ENCODE data around the gene E2F8.

The E2F8 gene

DNA sequence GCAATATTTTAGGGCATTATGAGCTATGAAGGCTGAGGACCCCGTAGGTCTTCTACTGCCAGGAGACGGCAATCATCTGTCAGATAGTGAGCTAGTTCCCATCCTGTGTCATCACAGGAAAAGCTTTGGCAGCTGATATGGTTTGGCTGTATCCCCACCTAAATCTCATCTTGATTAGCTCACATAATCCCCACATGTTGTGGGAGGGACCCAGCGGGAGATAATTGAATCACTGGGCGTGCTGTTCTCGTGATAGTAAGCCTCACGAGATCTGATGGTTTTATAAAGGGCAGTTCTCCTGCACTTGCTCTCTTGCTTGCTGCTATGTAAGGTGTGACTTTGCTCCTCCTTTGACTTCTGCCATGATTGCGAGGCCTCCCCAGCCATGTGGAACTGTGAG is 57.1 kb downstream of the E2F8 start:
- no peaks in the 10 kb centered on the region for H3K36me3 ChIP-seq (ENCODE audit: control insufficient read depth in 2 of 2, insufficient read depth in 1 of 2, low read length in 2 of 2)
- no peaks in the 10 kb centered on the region for H3K4me1 ChIP-seq (ENCODE audit: control insufficient read depth, insufficient read depth, low read length)
- H3K4me3 ChIP-seq (ENCODE audit: low read depth, low read length): no peak overlapping the region
- H3K9me3 ChIP-seq (ENCODE audit: control insufficient read depth, insufficient read depth, low read depth, low read length): no peaks in the 10 kb centered on the region
- no peak overlapping the region for H3K27ac ChIP-seq (ENCODE audit: extremely low read depth, low read depth, low read length)
- CTCF ChIA-PET: interaction anchor here (1.1 kb wide), 1 partner anchor 112 kb away, joined by 4 read pairs; no protein-coding TSS in a partner anchor
- POLR2A ChIA-PET: no interaction called here
- TF ChIP-seq ZNF777 (tag by site-specific recombination; IDR thresholded peaks at IDR 0.05; ENCODE audit: borderline replicate concordance) (no peak), ZNF621 (tag by site-specific recombination; IDR thresholded peaks at IDR 0.05) (no peak), ZNF324 (tag by site-specific recombination; IDR thresholded peaks at IDR 0.05) (no peak), SP3 (tag by site-specific recombination; IDR thresholded peaks at IDR 0.05) (no peak), ZNF791 (tag by site-specific recombination; IDR thresholded peaks at IDR 0.05) (no peak), ZNF596 (tag by site-specific recombination; IDR thresholded peaks at IDR 0.05) (no peak), HOXC10 (CRISPR knock-in tag; IDR thresholded peaks at IDR 0.05) (no peak), ZNF837 (tag by site-specific recombination; IDR thresholded peaks at IDR 0.05) (no peak), ZNF433 (tag by site-specific recombination; IDR thresholded peaks at IDR 0.05; ENCODE audit: low read depth) (no peak), ZNF266 (tag by site-specific recombination; IDR thresholded peaks at IDR 0.05; ENCODE audit: low read depth) (no peak), ZNF707 (tag by site-specific recombination; IDR thresholded peaks at IDR 0.05) (no peak), ZNF221 (tag by site-specific recombination; IDR thresholded peaks at IDR 0.05; ENCODE audit: borderline replicate concordance) (no peak), ZNF274 (IDR thresholded peaks at IDR 0.05; ENCODE audit: low read length) (no peak), ZNF274 (tag by site-specific recombination; IDR thresholded peaks at IDR 0.05; ENCODE audit: borderline replicate concordance) (no peak)
- TF ChIP-seq, protein P1, sequence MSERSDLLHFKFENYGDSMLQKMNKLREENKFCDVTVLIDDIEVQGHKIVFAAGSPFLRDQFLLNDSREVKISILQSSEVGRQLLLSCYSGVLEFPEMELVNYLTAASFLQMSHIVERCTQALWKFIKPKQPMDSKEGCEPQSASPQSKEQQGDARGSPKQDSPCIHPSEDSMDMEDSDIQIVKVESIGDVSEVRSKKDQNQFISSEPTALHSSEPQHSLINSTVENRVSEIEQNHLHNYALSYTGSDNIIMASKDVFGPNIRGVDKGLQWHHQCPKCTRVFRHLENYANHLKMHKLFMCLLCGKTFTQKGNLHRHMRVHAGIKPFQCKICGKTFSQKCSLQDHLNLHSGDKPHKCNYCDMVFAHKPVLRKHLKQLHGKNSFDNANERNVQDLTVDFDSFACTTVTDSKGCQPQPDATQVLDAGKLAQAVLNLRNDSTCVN (tag by site-specific recombination; optimal IDR thresholded peaks at IDR 0.05): no peak

DNA sequence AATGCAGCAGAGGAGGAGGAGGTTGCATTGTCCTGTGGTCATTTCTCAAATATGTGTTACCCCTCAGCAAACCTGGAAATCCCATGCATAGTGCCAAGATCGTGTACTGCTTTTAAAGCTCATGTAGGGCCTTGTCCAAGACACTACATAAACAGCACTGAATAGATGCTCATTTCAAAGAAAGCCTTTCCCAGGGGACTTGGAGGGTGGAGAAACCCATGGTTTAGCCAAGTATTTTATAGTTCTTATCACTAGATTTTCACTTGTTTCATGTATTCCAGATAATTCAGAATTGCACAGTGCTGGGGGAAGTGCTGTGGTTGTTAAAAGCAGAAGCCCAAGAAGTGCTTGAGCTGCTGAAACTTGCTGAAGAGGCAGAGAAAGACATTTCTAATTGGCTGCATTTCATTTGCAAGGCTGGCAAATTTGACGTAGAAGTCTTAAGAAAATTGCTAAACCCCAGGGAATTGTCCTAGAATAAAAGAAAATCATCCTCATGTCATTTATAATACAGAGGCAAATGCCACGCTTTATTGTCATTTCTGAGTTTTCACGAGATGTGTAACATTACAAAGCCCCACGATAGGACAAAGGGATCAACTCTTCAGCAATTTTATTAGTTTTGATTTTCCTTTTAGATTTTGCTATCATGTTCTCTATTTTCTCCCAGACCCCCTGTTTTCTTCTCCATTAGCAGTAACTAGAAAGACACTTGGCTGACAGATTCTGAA is 59.0 kb downstream of the E2F8 start:
- no peak for TF ChIP-seq RBAK (tag by site-specific recombination; IDR thresholded peaks at IDR 0.05)
- TF ChIP-seq ZBTB8A (tag by site-specific recombination; IDR thresholded peaks at IDR 0.05): no peak
- TF ChIP-seq, protein P2, sequence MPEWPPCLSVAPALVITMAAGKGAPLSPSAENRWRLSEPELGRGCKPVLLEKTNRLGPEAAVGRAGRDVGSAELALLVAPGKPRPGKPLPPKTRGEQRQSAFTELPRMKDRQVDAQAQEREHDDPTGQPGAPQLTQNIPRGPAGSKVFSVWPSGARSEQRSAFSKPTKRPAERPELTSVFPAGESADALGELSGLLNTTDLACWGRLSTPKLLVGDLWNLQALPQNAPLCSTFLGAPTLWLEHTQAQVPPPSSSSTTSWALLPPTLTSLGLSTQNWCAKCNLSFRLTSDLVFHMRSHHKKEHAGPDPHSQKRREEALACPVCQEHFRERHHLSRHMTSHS (tag by site-specific recombination; IDR thresholded peaks at IDR 0.05): no peak
- no peak for TF ChIP-seq BCL11B (tag by site-specific recombination; IDR thresholded peaks at IDR 0.05; ENCODE audit: low read depth)
- TF ChIP-seq, protein P3, sequence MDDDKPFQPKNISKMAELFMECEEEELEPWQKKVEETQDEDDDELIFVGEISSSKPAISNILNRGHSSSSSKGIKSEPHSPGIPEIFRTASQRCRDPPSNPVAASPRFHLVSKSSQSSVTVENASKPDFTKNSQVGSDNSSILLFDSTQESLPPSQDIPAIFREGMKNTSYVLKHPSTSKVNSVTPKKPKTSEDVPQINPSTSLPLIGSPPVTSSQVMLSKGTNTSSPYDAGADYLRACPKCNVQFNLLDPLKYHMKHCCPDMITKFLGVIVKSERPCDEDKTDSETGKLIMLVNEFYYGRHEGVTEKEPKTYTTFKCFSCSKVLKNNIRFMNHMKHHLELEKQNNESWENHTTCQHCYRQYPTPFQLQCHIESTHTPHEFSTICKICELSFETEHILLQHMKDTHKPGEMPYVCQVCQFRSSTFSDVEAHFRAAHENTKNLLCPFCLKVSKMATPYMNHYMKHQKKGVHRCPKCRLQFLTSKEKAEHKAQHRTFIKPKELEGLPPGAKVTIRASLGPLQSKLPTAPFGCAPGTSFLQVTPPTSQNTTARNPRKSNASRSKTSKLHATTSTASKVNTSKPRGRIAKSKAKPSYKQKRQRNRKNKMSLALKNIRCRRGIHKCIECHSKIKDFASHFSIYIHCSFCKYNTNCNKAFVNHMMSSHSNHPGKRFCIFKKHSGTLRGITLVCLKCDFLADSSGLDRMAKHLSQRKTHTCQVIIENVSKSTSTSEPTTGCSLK (tag by site-specific recombination; IDR thresholded peaks at IDR 0.05): no peak
- no peak overlapping the region for H3K27ac ChIP-seq (ENCODE audit: extremely low read depth, low read depth, low read length)
- no peaks in the 10 kb centered on the region for H3K9me3 ChIP-seq (ENCODE audit: control insufficient read depth, insufficient read depth, low read depth, low read length)
- no peak overlapping the region for H3K4me3 ChIP-seq (ENCODE audit: low read depth, low read length)
- ChIA-PET CTCF (interaction anchor here (1.5 kb wide), 1 partner anchor 104 kb away, joined by 5 read pairs; no protein-coding TSS in a partner anchor), POLR2A (no interaction called here)
- H3K36me3 ChIP-seq (ENCODE audit: control insufficient read depth in 2 of 2, insufficient read depth in 1 of 2, low read length in 2 of 2): peaks cover 0 to 11% of the 10 kb centered on the region in 2 experiments; a peak in 1 of 3 replicates
- no peaks in the 10 kb centered on the region for H3K4me1 ChIP-seq (ENCODE audit: control insufficient read depth, insufficient read depth, low read length)
